Fibroblast of pulmonary artery (primary cell): ENCODE results near the gene CCDC18.
A peak's percentile ranks its signal among the peaks of the same experiment; 100 is the strongest.
"Not testable (repeated sequence)": the region's sequence is repeated elsewhere in the genome, so short reads cannot be mapped to it uniquely, and the experiment has no call there.

ENCODE experiments used
- DNase-seq: peaks from one replicate; pipeline ENCODE4 v3.0.0-alpha.2; 2010; ENCODE audit warnings: low read depth
- H3K4me3 ChIP-seq: replicated peaks from 2 replicates; pipeline ENCODE4 v1.5.1; 2011; ENCODE audit warnings: low read depth, mild to moderate bottlenecking, control low read depth, low read length, moderate library complexity
- TF ChIP-seq, protein P1 (sequence below): IDR thresholded peaks from 2 replicates; pipeline ENCODE4 v1.5.1; 2011; ENCODE audit warnings: mild to moderate bottlenecking, control low read depth, low read length, inconsistent platforms; ENCODE audit errors: missing control alignments

The CCDC18 gene

DNA sequence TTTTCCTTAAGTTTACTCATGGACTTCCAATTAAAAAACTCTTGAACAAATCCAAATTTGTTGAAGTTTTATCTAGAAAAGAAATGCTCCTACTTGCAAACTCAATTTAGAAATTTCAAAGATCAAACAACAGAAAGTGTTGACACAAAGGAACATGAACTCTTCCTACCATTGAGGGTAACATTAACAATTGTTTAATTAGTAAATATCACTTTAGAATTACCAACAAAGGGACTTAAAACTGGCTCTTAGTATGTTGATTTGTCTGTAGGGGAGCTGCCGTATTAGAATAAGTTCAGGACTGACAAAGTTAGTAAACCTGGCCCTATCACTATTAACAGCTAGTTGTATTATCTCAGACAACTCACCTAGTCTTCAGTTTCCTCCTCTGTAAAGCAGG lies 57.9 kb downstream of the CCDC18 start:
- TF ChIP-seq, protein P1, sequence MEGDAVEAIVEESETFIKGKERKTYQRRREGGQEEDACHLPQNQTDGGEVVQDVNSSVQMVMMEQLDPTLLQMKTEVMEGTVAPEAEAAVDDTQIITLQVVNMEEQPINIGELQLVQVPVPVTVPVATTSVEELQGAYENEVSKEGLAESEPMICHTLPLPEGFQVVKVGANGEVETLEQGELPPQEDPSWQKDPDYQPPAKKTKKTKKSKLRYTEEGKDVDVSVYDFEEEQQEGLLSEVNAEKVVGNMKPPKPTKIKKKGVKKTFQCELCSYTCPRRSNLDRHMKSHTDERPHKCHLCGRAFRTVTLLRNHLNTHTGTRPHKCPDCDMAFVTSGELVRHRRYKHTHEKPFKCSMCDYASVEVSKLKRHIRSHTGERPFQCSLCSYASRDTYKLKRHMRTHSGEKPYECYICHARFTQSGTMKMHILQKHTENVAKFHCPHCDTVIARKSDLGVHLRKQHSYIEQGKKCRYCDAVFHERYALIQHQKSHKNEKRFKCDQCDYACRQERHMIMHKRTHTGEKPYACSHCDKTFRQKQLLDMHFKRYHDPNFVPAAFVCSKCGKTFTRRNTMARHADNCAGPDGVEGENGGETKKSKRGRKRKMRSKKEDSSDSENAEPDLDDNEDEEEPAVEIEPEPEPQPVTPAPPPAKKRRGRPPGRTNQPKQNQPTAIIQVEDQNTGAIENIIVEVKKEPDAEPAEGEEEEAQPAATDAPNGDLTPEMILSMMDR, result no peak
- no peak overlapping the region for H3K4me3 ChIP-seq
- DNase-seq, result no peak

DNA sequence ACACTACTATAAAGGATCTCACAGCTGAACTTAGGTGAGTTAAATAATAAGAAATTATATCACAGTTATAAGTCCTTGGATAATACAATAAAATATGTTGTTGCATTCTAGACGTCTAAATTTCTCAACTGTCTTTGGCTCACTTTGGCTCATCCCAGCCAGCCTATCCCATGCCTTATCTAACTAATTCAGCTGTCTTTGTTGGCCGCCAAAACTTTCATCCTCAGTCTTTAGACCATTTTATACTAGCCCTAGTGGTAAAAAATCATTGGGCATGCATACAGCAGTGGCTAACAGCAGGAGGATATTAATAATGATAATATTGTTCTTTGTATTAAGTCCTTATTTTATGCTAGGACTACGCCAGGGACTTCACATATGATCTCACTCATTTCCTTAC lies 59.3 kb downstream of the CCDC18 start:
- no peak overlapping the region for H3K4me3 ChIP-seq
- no peak for DNase-seq
- TF ChIP-seq, protein P1, result no peak

GRCh38 chr1:93243233-93243632 lies 62.7 kb downstream of the CCDC18 start:
- DNase-seq, H3K4me3 ChIP-seq: not testable (repeated sequence)

GRCh38 chr1:93244298-93245069 lies 64.0 kb downstream of the CCDC18 start:
- TF ChIP-seq, protein P1, result no peak
- DNase-seq, result peak; percentile 23
- H3K4me3 ChIP-seq, result no peak overlapping the region

DNA sequence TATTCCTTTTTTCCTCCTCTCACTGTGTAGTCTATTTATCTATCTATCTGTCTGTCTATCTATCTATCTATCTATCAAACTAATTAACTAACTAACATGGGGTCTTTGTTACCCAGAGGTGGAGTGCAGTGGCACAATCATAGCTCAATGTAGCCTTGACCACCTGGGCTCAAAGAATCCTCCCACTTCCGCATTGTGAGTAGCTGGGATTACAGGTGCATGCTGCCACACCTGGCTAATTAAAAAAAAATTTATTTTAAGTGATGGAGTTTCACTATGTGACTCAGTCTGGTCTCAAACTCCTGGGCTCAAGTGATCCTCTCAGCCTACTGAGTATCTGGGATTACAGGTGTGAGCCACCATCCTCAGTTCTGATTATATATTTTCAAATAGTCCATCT lies 71.4 kb downstream of the CCDC18 start:
- DNase-seq, result no peak
- TF ChIP-seq, protein P1, result no peak
- no peak overlapping the region for H3K4me3 ChIP-seq

- H3K4me3 ChIP-seq, result no peak overlapping the region
- DNase-seq, result no peak
- TF ChIP-seq, protein P1, result no peak
These were observed 72.1 kb downstream of the CCDC18 start for GRCh38 chr1:93252598-93252997.

DNA sequence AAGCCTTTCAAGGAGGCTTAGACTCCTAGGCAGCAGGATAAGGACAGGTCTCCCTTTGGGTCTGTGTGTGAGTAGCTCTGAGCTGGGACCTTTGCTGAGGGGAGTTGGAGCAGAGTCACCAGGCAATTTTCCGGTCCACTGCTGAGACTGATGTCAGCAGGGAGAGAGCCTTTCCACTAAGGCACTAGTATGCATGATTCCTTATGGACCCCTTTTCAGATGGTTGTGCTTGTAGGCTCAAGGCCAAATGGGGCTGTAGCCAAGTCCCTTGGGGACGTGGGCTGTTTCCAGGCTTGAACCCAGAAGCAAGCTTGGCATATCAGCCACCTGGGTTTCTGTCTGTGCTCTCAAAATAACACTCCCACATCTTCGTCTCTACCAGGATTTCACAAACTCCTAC lies 73.0 kb downstream of the CCDC18 start:
- no peak for DNase-seq
- TF ChIP-seq, protein P1, result no peak
- H3K4me3 ChIP-seq, result no peak overlapping the region
